ENCODE results near the gene MAP3K6.
"Not testable (repeated sequence)": the region's sequence is repeated elsewhere in the genome, so short reads cannot be mapped to it uniquely, and the experiment has no call there.

Gene MAP3K6

DNA sequence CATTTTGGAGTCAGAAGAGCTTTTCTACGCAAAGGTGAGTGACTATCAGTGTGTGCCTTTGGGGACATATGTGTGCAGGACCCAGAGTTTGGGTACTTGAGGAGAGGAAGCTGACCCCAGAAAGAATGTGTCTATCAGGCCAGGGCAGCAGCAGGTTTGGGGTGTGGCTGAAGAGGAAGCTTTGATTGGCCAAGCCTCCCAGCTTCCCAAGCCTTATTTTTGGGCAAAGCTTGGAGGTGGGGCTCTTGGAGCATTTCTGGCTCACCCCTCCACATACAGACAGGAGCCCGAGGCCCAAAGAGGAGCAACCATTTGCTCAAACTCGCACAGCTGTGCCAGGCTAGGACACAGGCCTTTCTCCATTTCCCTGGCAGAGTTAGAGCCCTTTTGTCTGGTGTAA, 30.3 kb upstream of the MAP3K6 start:
- DNase-seq, result no peak

DNA sequence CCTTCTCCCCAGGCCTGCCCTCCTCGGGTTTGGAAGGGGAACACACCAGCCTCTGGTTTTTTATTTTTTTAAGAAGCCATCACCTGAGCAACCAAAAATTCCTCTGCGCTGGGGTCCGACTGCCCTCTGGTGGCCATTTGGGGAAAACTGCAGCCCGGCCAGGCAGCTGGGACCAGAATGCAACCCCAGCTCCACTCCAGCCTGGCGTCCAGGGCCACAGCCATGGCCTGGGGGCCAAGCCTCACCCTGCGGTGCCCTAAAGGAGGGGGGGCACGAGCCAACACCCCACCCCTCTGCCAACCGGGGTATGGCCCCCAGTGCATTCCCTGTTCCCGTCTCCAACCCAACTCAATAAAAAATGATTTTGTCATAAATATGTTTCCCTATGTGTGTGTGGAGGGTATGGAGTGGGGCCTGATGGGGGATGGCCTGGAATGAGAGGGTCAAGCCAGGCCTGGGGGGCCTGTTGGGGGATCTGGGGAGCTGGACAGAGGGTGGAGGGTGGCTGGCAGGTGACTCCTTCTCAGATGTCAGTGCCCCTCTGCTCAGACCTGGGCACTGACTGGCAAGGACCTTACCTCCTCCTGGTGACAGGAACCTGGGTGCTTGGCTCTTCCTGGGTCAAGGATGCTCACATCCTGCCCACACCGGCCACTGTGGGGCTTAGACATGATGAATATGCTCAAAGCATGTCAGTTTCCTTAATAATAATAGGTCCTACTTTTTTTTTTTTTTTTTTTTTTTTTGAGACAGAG, 28.9 kb upstream of the MAP3K6 start:
- DNase-seq, result peak; percentile 63

DNA sequence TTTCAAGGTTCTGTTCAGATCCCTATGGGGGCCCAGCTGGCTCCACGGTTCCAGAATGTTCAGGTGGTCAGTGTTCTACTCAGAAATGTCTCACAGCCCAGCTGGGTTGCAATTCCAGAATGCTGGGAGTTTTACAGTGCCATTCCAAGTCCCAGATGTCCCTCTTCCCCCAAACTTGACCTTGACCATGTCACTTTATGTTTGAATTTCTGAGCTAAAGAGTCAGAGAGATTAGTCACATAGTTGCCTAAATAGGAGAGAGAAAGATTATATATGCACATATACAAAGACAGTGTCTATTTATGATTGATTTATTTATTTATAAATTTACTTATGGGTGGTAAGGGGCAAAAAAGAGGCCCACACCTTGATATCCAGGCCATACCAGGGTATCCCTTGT, 28.2 kb upstream of the MAP3K6 start:
- DNase-seq, result no peak

DNA sequence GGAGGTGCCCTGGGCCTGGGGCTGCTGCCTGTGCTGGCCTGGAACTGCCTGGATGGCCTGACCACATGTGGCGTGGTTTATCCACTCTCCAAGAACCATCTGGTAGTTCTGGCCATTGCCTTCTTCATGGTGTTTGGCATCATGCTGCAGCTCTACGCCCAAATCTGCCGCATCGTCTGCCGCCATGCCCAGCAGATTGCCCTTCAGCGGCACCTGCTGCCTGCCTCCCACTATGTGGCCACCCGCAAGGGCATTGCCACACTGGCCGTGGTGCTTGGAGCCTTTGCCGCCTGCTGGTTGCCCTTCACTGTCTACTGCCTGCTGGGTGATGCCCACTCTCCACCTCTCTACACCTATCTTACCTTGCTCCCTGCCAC, 27.5 kb upstream of the MAP3K6 start:
- DNase-seq, result no peak

DNA sequence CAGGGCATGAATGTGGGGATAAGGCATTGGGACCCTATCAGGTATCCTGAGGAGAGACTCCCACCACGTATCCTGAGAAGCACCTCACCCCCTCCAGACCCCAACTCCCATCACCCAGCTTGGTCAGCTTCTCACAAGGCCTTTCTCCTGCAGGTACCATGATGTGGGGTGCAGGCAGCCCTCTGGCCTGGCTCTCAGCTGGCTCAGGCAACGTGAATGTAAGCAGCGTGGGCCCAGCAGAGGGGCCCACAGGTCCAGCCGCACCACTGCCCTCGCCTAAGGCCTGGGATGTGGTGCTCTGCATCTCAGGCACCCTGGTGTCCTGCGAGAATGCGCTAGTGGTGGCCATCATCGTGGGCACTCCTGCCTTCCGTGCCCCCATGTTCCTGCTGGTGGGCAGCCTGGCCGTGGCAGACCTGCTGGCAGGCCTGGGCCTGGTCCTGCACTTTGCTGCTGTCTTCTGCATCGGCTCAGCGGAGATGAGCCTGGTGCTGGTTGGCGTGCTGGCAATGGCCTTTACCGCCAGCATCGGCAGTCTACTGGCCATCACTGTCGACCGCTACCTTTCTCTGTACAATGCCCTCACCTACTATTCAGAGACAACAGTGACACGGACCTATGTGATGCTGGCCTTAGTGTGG, 27.0 kb upstream of the MAP3K6 start:
- DNase-seq, result no peak

DNA sequence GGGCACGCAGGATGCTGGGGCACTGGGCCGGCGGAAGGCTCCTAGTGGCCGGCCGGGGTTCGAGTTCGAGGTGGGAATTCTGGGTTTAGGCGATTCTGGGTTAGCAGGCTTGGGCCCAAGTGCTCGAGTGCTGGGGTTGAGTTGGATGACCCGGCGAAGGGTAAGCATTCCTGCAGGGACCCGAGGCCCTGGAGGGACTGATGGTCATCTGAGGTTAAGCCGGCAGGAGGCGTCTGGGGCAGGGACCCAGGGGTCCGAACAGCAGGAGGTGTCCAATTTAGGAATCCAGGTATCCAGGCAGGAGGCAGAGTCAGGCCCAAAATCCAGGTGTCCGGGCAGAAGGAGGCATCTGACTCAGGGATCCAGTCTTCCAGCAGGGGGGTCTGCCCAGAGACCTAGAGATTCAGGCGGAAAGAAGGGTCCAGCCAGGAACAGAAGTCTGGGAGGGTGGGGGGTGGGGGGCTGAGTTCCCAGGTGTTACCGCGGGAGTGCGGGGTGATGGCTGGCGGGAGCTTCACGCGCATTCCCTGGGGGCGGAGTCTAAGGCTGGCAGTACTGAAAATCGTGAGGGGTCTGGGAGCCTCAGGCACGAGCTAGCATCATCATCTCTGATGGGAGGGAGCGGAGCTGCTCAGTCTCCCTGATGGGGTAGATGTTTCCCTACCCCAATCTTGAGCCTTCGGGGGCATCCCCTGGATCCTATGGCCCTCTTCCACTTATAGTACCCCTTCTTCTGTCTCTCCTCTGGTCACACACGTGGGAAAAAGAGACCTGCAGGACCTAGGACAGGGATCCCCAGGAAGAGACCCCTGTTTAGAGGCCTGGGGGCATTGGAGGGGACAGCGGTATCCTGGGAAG, 26.2 kb upstream of the MAP3K6 start:
- DNase-seq, result no peak

DNA sequence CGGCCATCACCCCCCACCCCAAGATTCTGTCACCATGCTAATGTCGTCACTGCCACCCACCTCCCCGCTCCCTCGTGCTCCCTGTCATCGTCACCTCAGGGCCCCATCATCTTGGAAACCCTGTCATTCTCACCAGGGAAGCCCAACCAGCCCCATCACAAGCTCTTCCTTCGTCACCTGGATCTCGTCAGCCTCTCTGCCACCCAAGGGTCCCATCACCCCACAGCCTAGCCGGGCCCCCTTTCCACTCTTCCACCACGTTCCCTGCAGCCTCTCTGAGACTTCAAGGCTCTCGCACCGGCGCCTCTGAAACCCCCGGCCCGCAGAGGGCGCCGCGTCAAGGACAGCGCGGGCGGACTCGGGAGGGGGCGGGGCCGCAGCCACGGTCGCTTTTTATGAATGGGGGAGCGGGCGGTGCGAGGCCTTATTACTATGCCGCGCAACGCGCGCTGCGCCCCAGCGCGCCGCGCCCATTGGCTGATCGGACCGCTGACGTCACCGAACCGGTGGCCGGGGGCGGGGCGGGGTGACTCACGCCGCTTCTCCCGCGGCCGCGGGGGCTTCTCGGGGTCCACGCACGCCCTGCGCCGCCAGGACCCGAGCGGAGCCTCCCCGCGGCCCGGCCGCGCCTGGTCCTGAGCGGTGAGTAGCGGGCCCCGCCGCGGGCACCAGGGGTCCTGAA, 25.5 kb upstream of the MAP3K6 start, which contains the start of gene GPR3:
Gene GPR3 (plus strand): TSS at position 527 of the 682 bp plus-strand sequence. CDS start 1,177 bp downstream, outside the sequence.
- peak; percentile 89 for DNase-seq

DNA sequence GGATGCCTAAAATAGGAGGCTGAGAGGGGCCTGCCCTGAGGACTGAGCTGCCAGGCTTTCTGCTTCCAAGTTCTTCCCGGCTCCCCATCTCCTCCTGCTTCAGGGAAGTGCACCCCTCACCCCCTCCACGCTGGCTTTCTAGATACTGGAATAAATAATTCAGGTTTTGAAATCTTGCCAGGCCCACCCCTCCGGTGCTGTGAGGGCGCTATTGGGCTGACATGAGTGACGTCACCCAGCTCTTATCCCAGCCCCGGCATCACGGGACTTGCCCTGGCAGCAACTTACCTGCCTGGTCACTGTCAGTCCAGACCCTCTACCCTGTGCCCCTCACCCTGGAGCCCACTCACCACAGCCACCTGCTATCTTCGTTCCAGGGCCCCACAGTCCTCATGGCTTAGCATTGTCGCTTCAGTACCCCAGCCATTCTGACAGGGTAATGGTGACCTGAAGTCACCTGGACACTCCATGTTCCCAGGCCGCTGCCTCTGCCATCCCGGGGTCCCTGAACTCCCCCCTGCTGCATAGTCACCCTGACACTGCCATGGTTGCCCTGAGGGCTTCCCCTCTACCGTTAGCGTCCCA, 24.8 kb upstream of the MAP3K6 start:
- DNase-seq, result peak; percentile 78

DNA sequence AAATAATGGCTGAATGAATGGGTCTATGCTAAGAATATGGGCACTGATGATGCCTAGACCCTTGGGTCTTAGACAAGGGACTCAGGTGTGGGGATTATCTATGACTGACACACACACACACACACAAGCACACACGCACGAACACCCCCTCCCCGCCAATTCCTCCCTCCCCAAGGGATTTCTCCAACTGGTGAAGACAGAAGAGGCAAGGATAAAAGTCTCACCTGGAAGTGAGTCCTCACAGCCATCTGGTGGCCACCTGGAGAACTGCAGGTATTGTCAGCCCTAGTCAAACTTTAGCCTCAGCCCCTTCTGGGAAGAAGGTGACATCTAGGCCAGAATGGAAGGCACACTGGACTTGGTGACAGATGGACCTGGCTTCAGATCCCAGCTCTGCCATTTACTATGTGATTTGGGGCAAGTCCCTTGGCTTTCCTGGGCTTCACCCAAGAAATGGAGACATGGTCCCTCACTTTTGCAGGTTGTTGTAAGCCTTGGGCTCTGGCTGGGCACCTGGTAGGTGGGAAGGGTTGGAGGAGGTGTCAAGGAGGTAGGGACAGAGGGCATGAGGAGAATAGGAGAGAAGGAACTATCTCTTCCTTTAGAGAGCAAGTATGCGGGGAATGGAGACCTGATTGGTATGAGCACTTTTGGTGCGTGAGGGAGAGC, 21.7 kb upstream of the MAP3K6 start:
- peak; percentile 36 for DNase-seq

DNA sequence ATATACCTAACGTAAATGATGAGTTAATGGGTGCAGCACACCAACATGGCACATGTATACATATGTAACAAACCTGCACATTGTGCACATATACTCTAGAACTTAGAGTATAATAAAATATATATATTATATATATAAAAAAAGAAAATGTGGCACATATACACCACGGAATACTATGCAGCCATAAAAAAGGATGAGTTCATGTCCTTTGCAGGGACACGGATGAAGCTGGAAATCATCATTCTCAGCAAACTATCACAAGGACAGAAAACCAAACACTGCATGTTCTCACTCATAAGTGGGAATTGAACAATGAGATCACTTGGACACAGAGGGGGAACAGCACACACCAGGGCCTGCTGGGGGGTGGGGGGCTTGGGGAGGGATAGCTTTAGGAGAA, 18.0 kb upstream of the MAP3K6 start:
- DNase-seq, result not testable (repeated sequence)

DNA sequence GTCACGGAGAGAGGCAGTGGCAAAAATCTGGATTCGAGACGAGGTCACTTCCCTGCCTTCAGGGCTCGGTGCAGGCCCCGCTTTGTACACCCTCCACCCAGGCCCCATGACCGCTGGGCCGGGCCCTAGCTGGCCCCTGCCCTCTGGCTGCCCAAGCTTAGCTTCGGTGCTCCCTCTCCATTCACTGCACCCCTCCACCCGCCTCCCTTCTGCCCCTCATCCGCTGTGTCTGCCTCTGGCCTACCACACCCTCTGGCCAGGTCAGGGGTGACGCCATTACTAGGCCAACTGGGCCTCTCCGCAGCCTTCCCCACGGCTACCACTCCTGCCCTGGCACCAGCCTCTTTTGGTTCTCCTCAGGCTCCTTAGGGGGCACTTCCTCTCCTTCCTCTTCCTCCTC, 16.9 kb upstream of the MAP3K6 start:
- DNase-seq, result no peak

DNA sequence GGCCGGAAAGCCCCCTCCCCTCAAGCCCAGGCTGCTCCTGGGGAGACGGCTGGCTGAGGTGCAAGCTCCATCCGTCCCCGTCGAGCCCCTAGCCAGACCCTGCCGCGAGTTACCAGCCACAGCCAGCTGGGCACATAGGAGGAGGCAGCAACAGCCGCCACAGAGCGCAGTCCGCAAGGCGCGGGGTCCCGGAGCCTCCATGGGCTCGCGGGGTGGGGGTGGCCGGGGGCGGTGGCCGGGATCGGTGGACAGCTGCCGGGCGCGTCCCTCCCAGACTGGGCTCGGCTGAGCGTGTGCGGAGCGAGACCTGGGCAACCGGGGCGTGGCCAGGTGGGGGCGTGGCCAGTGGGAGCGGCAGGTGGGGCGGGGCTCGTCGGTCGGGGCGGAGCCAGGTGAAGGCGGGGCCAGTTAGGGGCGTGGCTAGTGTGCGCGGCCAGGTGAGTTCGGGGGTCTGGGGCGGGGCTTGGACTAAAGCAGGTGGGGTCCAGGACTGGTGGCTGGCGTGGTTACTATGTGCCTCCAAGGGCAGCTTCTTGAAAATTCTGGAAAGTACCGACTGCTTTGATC, 16.4 kb upstream of the MAP3K6 start, which contains the start of gene CD164L2:
Gene CD164L2 (minus strand): TSS at position 295 of the 567 bp plus-strand sequence. CDS start 94 bp downstream, at position 201.
- DNase-seq, result no peak

DNA sequence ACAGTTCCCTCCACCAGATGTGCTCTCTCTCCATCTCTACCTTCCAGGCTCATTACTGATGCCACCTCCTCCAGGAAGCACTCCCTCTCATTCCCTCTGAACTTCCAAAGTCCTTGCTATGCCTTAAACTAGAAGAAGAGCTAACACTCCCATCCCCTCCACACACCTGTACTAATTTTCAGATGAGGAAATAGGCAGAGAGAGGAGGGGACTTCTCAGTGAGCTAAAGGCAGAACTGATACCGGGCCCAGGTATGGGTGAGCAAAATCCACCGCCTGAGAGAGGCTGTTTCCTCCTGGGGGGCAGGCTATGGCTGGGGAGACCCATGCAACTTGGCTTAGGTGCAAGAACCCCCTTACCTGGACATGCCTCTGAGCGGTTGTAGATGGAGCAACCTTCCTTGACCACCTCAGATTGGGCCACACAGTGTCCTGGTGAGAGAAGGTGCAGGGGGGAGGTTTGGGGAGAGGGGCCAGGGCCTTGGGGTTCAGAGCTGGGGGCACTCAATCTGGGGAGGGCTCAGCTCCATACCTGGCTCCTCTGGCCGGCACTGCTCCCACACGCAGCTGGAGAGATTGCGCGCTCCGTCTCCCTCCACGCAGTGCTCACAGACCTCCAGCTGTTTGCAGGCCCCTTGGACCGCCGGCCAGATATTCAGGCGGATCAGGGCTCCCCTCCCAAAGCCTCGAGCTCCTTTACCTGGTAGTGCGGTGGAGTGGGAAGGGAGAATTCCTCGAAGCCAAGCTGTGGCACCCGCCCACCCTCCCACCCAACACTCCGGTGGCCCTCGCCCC, 15.4 kb upstream of the MAP3K6 start:
- no peak for DNase-seq

DNA sequence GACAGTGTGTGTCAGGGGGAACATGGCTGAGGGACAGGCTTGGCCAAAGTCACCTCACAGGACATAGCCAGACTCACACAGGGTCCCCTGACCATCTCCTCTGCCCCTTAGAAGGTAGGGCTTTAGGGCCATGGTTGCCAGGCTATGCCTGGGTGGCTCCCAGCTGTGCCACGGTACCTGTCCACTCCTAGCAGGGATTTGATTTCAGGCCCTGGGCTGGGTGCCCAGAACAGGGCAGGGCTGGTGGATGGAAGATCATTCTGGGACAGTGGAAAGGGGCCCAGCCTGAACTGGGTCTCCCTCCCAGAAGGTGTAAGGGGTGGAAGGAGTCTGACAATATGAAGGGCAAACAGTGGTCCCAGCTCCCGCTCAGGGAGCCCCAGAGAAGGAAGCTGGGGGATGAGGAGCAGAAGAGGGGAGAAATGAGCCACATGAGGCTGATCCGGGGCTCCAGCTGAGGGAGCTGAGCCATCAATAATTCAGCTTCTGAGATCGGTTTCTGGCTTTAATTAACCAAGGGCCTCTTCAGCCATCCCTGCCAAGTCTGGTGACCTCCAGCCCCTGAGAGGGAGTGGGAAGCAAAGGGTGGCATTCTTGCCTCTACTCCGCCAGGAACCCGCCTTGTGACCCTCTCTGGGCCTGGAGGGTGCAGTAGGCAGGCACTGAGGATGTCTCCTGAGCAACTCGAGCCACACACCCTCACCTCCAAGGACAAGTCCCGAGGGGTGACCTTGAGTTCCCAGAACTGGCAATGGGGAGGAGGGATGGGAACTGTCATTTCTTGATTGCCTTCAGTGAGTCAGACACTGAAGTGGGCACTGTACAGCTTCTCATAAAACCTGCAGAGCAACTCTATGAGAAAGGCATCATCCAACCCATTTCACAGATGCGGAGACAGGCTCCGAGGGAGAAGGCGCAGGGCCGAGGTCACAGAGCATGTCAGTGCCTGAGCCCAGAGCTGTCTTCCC, 14.3 kb upstream of the MAP3K6 start:
- no peak for DNase-seq

DNA sequence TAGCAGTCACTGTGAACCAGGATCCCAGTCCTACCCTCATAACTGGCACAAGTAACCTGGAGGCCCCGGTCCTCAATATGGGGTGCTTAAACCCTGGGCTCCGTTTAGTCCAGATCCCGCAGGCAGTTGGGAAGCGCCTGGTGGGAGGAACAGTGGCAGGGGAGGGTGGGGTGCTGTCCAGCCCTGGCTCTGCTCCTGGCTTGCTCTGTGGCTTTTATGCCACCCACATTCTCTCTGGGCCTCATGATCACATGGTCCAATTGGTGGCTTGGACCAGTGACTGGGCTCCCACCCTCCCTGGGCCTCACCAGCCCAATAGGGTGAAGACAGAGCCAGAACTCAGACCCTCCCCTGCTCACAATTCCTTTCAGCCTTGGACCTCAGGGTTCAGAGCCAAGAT, 13.5 kb upstream of the MAP3K6 start:
- DNase-seq, result no peak

DNA sequence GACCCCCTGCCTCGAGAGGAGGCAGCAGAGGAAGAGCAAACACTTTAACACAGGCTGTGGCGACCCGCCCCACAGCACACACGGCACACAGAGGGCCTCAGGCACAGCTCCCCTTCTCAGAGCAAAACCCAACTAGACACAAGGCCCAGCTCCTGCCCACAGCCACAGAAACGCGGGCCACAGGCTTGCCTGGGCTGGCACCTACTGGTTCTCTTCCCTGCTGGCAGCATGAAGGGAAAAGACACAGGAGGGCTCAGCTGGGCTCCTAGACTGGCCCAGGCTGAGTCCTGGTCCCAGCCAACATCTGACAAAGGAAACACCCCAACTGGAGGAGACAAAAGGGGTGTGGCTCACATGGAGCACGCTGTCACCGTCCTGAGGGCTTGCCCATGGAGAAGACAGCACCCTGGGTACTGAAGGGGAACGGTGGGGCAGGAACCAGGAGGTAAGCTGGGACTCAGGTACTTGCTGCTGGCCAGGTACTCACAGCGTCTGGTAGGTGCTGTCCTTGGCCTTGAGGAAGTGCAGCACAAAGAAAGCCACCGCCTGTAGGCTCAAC, 12.9 kb upstream of the MAP3K6 start:
- no peak for DNase-seq

DNA sequence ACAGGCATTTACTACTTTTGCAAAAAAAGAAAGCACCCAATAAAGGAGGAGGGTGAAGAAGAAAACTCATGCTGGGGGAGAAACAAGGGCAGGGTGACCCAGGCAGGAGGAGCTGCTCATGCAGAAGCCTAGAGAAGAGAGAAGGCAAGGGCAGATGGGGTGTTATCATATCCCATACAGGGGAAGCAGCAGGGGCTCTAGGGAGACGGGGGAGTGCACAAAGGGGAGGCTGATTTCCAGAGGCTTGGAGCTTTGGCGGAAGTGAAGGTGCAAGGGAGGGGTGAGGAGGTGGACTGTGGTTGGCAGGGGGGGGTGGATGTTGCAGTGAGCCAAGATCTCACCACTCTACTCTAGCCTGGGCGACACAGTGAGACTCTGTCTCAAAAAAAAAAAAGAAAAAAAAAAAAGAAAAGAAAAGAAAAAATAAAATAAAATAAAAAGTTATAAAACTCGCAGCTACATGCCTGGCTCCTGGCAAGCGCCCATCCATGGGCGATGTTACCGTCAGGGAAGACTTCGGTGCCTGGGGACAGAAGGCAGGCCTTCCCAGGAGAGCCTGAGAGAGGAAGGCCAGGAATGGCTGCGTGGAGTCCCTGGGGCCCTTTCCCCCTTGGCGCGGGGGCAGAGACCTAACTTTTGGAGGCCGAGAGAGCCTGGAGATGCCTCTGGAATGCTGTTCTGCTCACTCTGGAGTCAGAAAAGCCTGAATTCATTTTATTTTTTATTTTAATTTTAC, 11.2 kb upstream of the MAP3K6 start:
- no peak for DNase-seq

DNA sequence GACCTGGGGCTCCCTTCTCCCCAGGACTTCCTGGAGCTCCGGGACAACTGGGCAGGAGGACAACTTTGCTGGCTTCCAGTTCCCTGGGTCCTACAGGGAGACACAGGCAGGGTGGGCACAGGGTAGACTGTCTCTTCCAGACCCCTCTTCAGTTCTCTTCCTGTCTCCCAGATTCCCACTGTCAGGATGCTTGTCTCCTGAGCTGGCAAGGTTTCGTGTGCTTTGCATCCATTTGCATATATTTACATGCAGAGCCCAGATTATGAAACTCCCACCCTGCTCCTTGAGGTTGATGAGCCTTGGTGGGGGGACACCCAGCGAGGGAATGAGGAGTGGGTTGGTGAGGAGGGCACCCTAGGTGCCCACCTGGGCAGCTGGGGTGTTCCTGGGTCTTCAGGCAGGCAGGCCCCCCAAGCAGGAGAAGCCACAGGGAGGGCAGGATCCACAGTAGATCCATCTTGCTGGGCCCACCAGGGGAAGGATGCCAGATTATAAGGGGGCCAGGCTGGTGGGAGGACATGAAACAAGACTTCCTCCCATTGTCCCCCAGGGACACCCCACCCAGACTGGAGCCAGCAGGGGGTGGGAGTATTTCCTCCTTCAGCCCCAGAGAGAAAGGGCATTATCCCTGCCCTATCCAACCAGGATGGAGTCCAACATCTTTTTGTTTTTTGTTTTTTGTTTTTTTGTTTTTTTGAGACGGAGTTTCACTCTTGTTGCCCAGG, 7.8 kb upstream of the MAP3K6 start, which contains the start of gene FCN3:
Gene FCN3 (minus strand): TSS at position 463 of the 725 bp plus-strand sequence. CDS start 6 bp downstream, at position 457.
- no peak for DNase-seq

Data from NCI-H1105 (cell line).